Measurements from ENCODE around the gene RIPK4.

DNA sequence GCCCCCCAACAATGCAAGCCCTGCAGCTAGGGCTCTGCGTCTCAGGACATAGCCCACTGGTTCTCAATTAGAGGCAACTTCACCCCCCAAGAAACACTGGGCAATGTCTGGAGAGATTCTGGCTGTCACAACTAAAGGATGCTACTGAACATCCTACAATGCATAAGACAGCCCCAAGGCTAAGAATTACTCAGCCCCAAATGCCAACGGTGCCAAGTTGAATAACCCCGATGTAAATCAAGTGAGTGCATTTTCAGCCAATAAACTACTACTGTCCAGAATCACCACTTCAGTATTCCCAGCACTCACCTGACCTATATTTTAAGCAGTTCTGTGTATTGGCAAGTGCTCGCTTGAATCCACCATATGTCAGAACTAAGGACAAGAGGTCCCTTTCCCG lies 6.9 kb downstream of the RIPK4 start:
- TF ChIP-seq, protein P1, sequence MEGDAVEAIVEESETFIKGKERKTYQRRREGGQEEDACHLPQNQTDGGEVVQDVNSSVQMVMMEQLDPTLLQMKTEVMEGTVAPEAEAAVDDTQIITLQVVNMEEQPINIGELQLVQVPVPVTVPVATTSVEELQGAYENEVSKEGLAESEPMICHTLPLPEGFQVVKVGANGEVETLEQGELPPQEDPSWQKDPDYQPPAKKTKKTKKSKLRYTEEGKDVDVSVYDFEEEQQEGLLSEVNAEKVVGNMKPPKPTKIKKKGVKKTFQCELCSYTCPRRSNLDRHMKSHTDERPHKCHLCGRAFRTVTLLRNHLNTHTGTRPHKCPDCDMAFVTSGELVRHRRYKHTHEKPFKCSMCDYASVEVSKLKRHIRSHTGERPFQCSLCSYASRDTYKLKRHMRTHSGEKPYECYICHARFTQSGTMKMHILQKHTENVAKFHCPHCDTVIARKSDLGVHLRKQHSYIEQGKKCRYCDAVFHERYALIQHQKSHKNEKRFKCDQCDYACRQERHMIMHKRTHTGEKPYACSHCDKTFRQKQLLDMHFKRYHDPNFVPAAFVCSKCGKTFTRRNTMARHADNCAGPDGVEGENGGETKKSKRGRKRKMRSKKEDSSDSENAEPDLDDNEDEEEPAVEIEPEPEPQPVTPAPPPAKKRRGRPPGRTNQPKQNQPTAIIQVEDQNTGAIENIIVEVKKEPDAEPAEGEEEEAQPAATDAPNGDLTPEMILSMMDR (IDR thresholded peaks at IDR 0.05), result no peak
- no peak for TF ChIP-seq POLR2A (IDR thresholded peaks at IDR 0.05)
